GM20431 (cell line): ENCODE results near the gene HSF4.

Experiments
- in situ Hi-C: fragments of 300-500 bp; cut with MseI, MboI; formaldehyde crosslinking; loops from one replicate; pipeline ENCODE4 v1.15.0; 2020; ENCODE audit warnings: low sequenced_read_pairs; ENCODE audit not compliant: unreplicated experiment

HSF4 gene

DNA sequence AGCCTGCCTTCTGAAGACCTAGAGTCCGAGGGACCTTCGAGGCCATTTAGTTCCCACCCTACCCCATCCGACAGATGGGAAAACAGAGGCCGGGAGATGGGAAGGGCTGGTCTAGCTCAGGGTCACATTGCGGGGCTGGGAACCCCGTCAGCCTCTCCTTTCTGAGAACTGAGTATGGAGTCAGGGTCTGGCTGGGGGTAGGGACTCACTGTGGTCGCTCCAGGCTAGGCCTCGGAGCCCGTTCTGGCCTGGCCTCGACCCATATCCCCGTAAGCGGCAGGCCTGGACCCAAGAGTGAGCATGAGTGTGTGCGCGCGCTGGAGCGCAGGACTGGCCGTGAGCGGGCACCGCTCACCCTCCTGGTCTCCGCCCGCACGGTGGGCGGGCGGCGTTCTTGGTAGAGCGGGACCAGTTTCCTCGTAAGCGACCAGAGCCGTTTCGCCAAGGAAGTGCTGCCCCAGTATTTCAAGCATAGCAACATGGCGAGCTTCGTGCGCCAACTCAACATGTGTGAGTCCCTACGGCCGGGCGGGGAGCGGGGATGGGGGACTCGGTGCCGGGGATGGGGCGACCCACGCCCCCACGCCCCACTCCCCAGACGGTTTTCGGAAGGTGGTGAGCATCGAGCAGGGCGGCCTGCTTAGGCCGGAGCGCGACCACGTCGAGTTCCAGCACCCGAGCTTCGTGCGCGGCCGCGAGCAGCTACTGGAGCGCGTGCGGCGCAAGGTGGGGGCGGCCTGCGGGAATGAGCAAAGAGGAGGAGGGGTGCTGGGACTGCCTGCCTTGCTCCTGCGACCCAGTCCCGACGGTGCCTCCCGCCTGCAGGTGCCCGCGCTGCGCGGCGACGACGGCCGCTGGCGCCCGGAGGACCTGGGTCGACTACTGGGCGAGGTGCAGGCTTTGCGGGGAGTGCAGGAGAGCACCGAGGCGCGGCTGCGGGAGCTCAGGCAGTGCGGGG lies 855 bp downstream of the HSF4 start:
- in situ Hi-C loops: no loop called here

DNA sequence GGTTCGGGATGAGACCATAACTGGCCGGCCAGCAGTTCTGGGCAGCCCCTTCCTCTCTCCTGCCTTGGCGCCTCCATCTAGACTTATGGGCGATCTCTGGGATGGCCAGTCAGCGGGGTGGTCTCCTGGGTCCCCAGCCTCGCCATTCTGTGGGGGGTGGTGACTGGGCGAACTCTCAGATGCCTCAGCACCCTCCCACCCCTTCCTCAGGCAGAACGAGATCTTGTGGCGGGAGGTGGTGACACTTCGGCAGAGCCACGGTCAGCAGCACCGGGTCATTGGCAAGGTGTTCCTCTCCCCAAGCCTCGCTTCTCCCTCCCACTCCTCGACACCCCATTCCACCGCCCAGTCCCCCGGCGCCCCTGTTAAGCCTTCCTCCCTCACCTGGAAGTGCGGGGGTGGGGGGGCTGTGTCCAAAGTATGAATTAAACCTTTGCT lies 1.6 kb downstream of the HSF4 start:
- in situ Hi-C loops: no loop called here

DNA sequence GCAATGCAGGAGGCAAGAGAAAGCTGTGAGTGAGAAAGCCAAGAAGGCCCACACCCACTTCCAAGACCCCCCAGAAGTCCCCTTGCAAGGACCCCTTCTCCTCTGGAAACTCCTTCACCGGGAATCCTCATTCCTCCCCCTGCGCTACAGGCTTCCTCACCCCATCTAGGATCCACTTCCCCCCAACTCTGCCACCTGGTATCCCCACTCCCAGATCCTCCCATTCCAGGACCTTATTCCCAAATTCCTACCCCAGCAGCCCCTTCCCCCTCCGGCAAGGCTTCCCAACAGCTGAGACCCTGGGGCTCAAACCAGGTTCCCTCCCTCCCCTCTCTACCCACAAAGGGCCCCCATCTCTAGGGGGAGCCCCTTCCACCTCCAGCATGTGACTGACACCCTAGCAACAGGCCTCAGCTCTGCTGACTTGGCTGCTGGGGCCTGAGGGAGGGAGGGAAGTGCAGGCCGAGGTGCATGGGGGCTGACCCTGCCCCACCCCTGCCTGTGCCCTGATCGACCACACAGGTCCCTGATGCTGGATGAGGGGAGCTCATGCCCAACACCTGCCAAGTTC lies 2.1 kb downstream of the HSF4 start:
- in situ Hi-C loops: no loop called here

DNA sequence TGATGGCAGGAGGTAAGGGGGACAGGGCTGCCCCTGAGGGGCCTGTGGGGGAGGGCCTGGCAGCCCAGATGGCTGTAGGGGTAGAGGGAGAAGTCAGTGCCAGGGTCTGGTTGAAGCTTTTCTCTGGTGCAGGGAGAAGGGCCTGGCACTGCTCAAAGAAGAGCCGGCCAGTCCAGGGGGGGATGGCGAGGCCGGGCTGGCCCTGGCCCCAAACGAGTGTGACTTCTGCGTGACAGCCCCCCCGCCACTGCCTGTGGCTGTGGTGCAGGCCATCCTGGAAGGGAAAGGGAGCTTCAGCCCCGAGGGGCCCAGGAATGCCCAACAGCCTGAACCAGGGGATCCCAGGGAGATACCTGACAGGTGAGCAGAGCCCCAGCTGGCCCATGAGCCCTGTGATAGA lies 3.0 kb downstream of the HSF4 start:
- in situ Hi-C loops: no loop called here

DNA sequence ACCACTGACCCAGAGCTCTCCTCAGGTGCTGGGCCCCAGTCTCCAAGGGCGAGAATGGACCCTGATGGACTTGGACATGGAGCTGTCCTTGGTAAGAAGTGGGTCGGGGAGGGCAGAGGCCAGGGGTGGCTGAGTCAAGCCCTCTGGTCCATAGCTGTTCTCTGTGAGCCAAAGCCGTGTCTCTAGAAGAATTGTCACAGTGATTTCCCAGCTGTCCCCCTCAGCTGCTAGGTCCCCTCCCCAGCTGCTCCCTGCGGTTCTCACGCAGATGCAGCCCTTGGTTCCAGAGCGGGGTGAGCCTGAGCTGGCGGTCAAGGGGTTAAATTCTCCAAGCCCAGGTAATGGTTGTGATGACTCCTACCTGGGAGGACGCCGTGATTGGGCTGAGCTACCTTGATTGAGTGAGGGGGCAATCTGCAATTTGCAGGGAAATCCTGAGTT lies 4.5 kb downstream of the HSF4 start:
- in situ Hi-C loops: no loop called here

DNA sequence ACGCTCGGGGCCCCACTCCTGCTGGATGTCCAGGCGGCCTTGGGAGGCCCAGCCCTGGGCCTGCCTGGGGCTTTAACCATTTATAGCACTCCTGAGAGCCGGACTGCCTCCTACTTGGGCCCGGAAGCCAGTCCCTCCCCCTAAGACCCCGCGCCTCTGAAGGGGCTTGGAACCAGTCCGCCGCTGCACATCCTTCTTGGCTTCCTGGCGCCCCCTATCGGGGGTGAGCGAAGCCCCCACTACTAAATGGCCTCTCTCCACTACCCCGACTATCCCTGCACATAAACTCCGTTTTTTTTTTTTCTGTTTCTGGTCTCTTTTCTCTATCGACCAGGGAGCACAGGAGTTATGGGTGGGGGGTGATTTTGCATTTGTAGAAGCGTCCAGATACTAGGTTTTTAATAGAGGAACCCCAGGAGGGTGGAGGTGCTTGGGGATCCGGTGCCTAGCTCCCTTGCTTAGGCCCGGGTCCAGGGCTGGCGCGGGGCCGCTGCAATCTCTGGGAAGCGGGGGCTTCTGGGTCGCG lies 5.2 kb downstream of the HSF4 start:
- in situ Hi-C loops: no loop called here

DNA sequence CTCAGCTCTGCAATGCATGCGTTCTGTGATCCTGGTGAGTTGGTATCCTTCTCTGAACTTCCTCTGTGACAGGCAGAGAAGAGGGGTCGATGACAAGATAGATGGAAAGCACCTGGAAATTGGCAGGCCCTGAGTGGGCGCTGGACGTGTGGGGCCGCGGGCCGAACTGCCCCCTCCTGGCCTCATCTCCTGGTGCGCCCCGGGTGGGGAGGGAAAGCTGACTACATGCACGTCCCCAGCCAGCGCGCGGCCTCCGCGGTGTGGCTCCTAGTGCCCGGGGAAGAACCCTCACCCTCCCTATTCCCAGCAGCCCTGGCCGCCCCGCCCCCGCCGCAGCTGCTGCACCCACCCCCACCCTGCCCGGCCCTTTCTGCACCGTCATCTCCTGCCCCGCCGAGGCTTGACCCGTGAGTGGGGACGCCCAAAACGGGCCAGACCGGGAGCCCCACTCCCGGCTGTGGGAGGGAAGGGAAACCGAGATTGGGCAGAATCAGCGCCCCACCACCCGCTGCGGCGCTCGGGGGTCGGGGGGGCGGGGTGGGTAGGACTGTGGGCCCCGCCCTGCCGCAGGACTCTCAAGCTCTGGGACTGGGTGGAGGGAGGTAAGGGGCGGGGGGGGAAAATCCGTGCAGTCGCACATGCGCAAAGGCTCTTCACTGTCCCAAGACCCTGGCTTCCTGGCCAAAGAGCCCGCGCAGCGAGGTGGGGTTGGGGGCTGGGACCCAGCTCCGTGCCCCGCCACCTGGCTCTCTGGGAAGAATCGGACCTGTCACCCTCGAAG lies 5.8 kb downstream of the HSF4 start, which contains the start of gene NOL3:
Gene NOL3 (plus strand): TSS at position 371 of the 781 bp plus-strand sequence.
- in situ Hi-C loops: no loop called here

DNA sequence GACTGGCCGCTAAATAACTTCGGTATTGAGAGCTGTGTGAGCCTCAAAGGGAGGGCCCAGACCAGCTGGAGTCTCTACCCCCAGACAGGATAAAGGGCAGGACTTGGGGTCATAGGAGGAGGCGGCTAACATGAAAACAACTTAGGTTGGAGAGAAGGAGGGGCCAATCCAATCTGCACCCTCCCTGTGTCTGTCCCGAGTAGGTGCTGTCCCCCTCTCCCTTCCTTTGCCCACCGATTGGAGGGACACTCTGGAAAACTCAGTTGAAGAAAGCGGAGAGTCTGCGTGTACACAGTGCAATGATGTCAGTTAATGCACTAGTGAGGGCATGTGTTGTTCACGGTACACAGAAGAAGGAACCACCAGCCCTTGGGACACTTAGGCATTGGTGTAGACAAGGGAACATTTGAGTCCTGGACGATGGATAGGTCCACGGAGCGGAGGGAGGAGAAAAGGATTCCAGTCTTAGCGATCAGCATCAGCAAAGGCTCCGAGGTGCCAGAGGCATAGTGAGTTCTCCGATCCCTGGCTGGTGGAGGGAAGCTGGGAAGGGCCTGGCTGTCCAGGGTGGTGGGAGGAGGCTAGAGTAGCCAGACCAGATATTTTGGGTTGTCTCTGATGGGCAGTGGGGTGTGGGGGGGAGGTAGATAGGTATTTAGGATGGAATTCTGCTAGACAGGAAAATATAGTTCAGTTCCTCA lies 6.6 kb downstream of the HSF4 start:
- in situ Hi-C loops: no loop called here

DNA sequence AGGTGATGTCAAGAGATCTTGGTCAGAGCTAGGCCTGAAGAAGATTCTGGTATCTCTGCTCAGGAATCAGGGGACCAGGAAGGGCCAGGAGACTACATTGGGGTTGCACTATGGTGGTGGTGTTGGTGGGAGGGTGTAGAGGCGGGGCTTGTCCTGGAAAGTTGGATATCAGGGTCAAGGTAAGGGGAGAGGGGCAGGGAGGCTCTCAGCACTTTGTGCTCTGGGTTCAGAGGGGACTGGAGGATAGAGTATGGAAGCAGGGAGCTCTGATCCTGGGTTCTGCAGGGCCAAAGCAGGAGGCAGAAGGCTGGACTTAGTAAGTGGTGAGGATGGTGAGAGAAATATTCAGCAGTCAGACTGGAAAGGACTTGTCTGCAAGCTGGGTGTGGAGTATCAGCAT lies 8.8 kb downstream of the HSF4 start:
- in situ Hi-C loops: no loop called here

DNA sequence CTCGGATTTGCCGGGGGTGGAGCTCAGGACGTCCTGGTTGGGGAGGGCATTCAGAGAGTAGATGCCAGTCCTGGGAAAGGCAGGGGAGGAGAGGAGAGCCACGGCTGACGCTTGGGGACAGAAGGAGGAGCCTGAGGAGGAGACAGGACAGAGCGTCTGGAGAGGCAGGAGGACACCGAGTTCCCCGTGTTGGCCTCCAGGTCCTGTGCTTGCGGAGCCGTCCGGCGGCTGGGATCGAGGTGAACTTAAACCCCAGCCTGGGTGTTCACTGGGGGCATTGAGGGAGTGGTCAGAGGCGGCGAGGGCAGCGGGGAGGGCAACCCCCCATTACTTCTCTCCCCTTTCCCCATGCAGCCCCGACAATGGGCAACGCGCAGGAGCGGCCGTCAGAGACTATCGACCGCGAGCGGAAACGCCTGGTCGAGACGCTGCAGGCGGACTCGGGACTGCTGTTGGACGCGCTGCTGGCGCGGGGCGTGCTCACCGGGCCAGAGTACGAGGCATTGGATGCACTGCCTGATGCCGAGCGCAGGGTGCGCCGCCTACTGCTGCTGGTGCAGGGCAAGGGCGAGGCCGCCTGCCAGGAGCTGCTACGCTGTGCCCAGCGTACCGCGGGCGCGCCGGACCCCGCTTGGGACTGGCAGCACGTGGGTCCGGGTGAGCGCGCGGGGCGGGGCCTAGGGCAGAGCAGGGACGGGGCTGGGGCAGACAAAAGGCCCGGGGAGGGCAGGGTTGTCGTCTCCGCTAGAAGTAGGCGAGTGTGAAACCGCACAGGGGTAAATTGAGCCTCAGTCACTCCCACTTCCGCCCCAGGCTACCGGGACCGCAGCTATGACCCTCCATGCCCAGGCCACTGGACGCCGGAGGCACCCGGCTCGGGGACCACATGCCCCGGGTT lies 9.5 kb downstream of the HSF4 start:
- in situ Hi-C loops: no loop called here

DNA sequence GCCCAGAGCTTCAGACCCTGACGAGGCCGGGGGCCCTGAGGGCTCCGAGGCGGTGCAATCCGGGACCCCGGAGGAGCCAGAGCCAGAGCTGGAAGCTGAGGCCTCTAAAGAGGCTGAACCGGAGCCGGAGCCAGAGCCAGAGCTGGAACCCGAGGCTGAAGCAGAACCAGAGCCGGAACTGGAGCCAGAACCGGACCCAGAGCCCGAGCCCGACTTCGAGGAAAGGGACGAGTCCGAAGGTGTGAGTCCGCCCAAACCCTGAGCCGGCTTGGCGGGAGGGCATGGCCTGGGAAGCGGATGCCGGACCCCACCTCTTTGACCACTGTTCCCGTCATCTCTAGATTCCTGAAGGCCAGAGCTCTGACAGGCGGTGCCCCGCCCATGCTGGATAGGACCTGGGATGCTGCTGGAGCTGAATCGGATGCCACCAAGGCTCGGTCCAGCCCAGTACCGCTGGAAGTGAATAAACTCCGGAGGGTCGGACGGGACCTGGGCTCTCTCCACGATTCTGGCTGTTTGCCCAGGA lies 10.2 kb downstream of the HSF4 start:
- in situ Hi-C loops: no loop called here

DNA sequence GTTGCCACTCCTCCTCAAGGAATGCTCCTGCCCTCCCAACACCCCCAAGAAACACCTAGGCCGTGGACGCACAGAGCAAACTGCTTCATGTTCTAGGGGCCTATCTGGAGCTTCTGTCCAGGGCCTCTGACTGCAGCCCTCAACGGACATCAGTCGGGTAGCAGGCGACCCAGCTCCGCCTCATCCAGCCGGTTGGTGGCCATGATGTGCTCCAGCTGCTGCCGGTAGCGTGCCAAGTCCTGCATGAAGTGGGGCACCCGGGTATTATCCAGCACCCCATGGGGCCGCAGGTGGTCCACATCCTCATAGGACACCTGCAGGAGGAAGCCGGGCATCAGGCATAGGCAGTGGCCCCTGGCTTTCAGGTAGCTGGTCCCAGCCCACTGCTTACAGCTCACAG lies 12.1 kb downstream of the HSF4 start:
- in situ Hi-C loops: no loop called here

DNA sequence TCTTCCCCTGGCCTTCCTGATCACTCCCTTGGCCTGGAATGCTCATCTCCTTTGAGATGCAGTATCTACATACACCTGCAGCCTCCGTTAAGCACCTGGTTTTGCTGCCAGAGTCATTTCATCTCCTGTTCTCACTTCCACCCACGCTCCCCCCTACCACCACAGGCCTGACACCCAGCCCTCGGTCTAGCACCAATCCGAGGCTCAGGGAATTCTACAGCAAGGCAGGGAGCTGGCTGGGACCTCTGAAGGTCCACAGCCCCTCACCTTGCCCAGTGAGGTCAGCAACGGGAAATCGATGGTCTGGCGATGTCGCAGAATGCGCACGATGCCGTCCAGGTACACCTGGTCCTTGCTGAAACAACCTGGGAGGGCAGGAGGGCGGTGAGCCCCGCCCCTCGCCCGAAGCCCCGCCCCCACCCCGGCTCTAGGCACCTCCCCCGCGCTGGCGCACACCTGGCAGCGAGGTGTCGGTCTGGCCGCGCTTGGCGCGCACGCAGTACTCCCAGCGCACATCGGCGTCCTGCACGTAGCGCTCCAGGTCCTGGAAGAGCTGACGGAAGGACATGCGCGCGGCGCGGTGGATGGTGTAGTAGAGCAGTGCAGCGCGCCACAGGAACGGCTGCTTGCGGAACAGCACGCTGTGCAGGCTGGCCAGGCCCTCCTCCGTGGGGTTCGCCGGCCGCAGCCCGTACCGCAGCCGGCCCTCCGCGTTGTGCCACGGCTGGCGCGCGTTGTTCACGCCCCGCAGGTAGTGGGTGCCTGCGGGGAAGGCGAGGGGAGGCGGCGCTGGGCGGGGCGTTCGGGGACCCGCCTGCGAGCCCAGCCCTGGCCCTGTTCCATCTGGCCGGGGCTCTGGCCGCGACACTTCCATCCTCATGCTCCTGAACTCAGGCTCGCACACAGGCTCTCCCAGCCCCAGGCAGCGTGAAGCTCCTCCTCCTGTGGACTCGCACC lies 13.5 kb downstream of the HSF4 start:
- in situ Hi-C loops: no loop called here

DNA sequence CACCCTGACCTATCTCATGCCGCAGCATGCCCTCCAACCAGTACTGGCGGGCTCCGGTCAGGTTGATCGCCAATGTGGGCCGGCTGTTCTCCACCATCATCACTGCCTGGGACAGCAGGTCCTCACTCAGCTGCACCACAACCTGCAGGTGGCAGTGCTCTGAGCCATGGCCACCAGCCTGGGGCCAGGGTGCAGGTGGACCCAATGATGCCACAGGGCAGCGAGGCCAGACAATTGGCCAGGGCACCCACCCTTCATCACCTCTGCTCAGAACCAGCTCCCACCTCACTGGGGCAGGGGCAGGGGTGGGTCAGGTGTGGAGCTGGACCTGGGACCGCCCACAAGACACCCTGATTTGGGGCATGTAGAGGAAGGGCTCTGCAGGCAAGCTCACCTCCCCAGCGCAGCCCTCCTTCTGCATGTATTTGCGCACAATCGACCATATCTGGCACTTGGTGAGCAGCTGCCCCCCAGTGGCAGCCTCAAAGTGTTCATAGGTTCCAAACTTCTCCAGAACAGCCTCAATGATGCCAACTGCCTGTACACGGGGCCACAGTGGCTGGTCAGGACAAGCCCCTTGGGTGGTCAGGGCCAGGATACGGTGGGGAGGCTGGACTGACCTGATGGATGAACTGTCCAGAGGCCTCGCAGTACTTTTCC lies 15.0 kb downstream of the HSF4 start:
- in situ Hi-C loops: no loop called here

DNA sequence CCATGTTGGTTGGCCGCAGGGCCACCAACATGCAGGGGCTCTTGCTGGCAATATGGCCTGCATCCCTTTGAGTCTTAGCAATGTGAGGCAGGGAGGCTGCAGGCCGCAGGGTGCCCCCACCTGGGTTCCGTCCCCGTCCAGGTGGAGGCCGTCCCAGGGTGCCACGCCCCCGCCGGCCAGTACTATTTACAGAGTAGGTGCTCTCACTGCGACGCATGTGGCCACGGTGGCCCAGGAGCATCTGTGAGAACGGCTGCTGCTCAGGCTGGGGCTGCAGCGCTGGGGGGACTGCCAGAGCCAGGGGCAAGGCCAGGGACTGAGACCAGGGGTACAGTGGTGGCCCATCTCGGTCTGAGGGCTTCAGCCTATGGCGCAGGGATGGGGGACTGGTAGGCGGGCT lies 15.6 kb downstream of the HSF4 start:
- in situ Hi-C loops: no loop called here

DNA sequence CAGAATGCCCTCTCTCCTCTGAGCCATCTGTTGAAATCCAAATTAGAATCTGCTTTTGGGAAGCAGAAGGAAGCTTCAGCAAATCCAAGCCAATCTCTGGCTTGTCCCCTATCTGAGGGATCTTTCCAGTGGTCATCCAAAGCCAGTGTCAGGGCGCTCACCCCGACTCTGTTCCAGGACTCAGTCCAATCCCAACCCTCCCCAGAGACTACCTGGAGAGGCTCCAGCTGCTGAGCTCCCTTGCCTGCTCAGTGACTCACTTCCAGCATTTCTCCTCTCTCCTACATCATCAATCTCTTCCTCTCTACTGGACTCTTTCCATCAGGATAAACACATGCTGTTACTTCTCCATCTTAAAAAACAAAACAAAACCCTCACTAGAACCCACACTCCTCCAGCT lies 16.8 kb downstream of the HSF4 start:
- in situ Hi-C loops: no loop called here

DNA sequence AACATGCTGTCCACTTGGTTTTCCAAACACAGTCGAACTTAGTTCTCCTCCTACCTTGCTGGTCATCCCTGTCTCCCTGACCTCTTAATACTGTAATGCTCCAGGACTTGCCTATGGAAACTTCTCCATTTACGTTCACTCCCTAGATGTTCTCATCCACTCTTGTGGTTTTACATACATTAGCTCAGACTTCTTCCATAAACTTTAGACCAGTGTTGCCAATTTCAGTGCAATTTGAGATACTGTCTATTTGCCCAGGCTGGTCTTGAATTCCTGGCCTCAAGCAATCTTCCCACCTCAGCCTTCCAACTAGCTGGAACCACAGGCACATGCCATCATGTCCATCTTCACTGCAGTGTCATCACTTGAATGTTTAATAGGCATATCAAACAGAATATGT lies 17.7 kb downstream of the HSF4 start:
- in situ Hi-C loops: no loop called here
